SK-N-SH treated with all-trans-retinoic acid at 6 μM for 48 hours (cell line): ENCODE measurements around the gene MMP11.
A peak's percentile ranks its signal among the peaks of the same experiment; 100 is the strongest.

Experiments used
- ATAC-seq: fragments of 200-7000 bp; cut with Tn5 transposase; 3 replicates; pipeline ENCODE4 v1.9.1; 2020; ENCODE audit warnings: mild to moderate bottlenecking, moderate library complexity
- ARNTL ChIP-seq: fragments of 450-650 bp; formaldehyde crosslinking; IDR thresholded peaks from 2 replicates; pipeline ENCODE4 v1.5.0; 2020; ENCODE audit warnings: low read depth, mild to moderate bottlenecking, moderate library complexity, borderline replicate concordance
- BACH2 ChIP-seq: fragments of 250-450 bp; sonication (Bioruptor Pico); IDR thresholded peaks from 2 replicates; pipeline ENCODE4 v1.9.0; 2021; ENCODE audit warnings: mild to moderate bottlenecking, borderline replicate concordance
- CREB5 ChIP-seq: fragments of 250-450 bp; sonication (Bioruptor Pico); IDR thresholded peaks from 2 replicates; pipeline ENCODE4 v1.5.1; 2020; ENCODE audit warnings: low read depth, mild to moderate bottlenecking, moderate library complexity
- CSDC2 ChIP-seq: fragments of 250-450 bp; sonication (Bioruptor Pico); IDR thresholded peaks from 2 replicates; pipeline ENCODE4 v1.5.0; 2020; ENCODE audit warnings: mild to moderate bottlenecking, moderate library complexity
- ESRRG ChIP-seq: fragments of 250-450 bp; sonication (Bioruptor Pico); IDR thresholded peaks from 2 replicates; pipeline ENCODE4 v1.6.1; 2021; ENCODE audit warnings: mild to moderate bottlenecking
- ISL1 ChIP-seq: fragments of 250-450 bp; sonication (Bioruptor Pico); IDR thresholded peaks from 2 replicates; pipeline ENCODE4 v2.1.2; 2022; ENCODE audit warnings: mild to moderate bottlenecking, moderate library complexity
- OSR1 ChIP-seq: fragments of 250-450 bp; sonication (Bioruptor Pico); IDR thresholded peaks from 2 replicates; pipeline ENCODE4 v1.8.0; 2022; ENCODE audit warnings: moderate library complexity, mild to moderate bottlenecking, inconsistent platforms
- PATZ1 ChIP-seq: fragments of 250-450 bp; sonication (Bioruptor Pico); IDR thresholded peaks from 2 replicates; pipeline ENCODE4 v1.8.0; 2020; ENCODE audit warnings: mild to moderate bottlenecking, moderate library complexity, borderline replicate concordance
- POU6F1 ChIP-seq: fragments of 250-450 bp; sonication (Bioruptor Pico); IDR thresholded peaks from 2 replicates; pipeline ENCODE4 v1.8.0; 2021; ENCODE audit warnings: low read depth, mild to moderate bottlenecking, moderate library complexity, borderline replicate concordance
- PPARA ChIP-seq: fragments of 250-450 bp; sonication (Bioruptor Pico); IDR thresholded peaks from 2 replicates; pipeline ENCODE4 v1.5.0; 2020; ENCODE audit warnings: mild to moderate bottlenecking, borderline replicate concordance
- RARB ChIP-seq: fragments of 250-450 bp; sonication (Bioruptor Pico); IDR thresholded peaks from 2 replicates; pipeline ENCODE4 v1.8.0; 2021; ENCODE audit warnings: mild to moderate bottlenecking, moderate library complexity
- SNAI2 ChIP-seq: fragments of 250-450 bp; sonication (Bioruptor Pico); IDR thresholded peaks from 2 replicates; pipeline ENCODE4 v1.5.0; 2020; ENCODE audit warnings: mild to moderate bottlenecking, moderate library complexity
- TCF4 ChIP-seq: fragments of 250-450 bp; sonication (Bioruptor Pico); IDR thresholded peaks from 2 replicates; pipeline ENCODE4 v1.8.0; 2021; ENCODE audit warnings: mild to moderate bottlenecking, moderate library complexity, borderline replicate concordance
- TOX ChIP-seq: fragments of 250-450 bp; sonication (Bioruptor Pico); IDR thresholded peaks from 2 replicates; pipeline ENCODE4 v1.8.0; 2021; ENCODE audit warnings: mild to moderate bottlenecking, moderate library complexity, borderline replicate concordance
- TSHZ2 ChIP-seq: fragments of 250-450 bp; sonication (Bioruptor Pico); IDR thresholded peaks from 2 replicates; pipeline ENCODE4 v1.5.0; 2020; ENCODE audit warnings: mild to moderate bottlenecking, moderate library complexity
- ZC3H10 ChIP-seq: fragments of 250-450 bp; sonication (Bioruptor Pico); IDR thresholded peaks from 2 replicates; pipeline ENCODE4 v1.5.1; 2021; ENCODE audit warnings: mild to moderate bottlenecking, moderate library complexity
- ZFP3 ChIP-seq: fragments of 250-450 bp; sonication (Bioruptor Pico); IDR thresholded peaks from 2 replicates; pipeline ENCODE4 v1.5.0; 2020; ENCODE audit warnings: mild to moderate bottlenecking, moderate library complexity
- ZFP30 ChIP-seq: fragments of 450-650 bp; formaldehyde crosslinking; IDR thresholded peaks from 2 replicates; pipeline ENCODE4 v1.5.0; 2022; ENCODE audit warnings: mild to moderate bottlenecking, moderate library complexity
- ZNF565 ChIP-seq: fragments of 450-650 bp; formaldehyde crosslinking; conservative IDR thresholded peaks from 2 replicates; pipeline ENCODE4 v1.5.0; 2020; ENCODE audit warnings: low read depth, mild to moderate bottlenecking, moderate library complexity
- ZNF70 ChIP-seq: fragments of 450-650 bp; formaldehyde crosslinking; IDR thresholded peaks from 2 replicates; pipeline ENCODE4 v1.5.0; 2020; ENCODE audit warnings: mild to moderate bottlenecking, moderate library complexity
- ZNF8 ChIP-seq: fragments of 450-650 bp; formaldehyde crosslinking; IDR thresholded peaks from 2 replicates; pipeline ENCODE4 v1.5.0; 2020; ENCODE audit warnings: mild to moderate bottlenecking, moderate library complexity

Gene MMP11

GRCh38 chr22:23789121-23789520, 16.5 kb downstream of the MMP11 start:
- no peak for ATAC-seq
- TF ChIP-seq ESRRG (CRISPR knock-in tag) (no peak), ZFP30 (CRISPR knock-in tag) (no peak), ISL1 (CRISPR knock-in tag) (no peak), ZFP3 (CRISPR knock-in tag) (no peak), CSDC2 (CRISPR knock-in tag) (no peak), TOX (CRISPR knock-in tag) (no peak), ZNF565 (CRISPR knock-in tag) (no peak), ZNF70 (CRISPR knock-in tag) (no peak), PATZ1 (no peak), SNAI2 (CRISPR knock-in tag) (no peak), OSR1 (CRISPR knock-in tag) (no peak), CREB5 (CRISPR knock-in tag) (no peak), PPARA (CRISPR knock-in tag) (no peak), RARB (no peak), ZC3H10 (no peak), BACH2 (CRISPR knock-in tag) (no peak), ARNTL (CRISPR knock-in tag) (no peak), ZNF8 (no peak), TCF4 (CRISPR knock-in tag) (no peak), POU6F1 (CRISPR knock-in tag) (no peak)

- no peak; the same call in 2 of the 3 replicates for ATAC-seq
- TF ChIP-seq TCF4 (CRISPR knock-in tag) (no peak), ZNF8 (no peak)
Measured at GRCh38 chr22:23789638-23790037, 17.0 kb downstream of the MMP11 start.

- ATAC-seq: no peak
- TF ChIP-seq CREB5 (CRISPR knock-in tag) (no peak), RARB (no peak), BACH2 (CRISPR knock-in tag) (no peak), ZC3H10 (no peak), ISL1 (CRISPR knock-in tag) (no peak), POU6F1 (CRISPR knock-in tag) (no peak), TCF4 (CRISPR knock-in tag) (peak; percentile 95), CSDC2 (CRISPR knock-in tag) (no peak), TSHZ2 (CRISPR knock-in tag) (peak; percentile 68; the same call in 1 of the 2 replicates)
Measured at GRCh38 chr22:23790819-23791737, 18.4 kb downstream of the MMP11 start.
